ENCODE measurements around the gene DMPK. TPM values are rescaled to one million over a fixed set of nuclear protein-coding genes. Genes with fewer than 3 reads are reported as not detected.

The DMPK gene
- polyA plus RNA-seq, 4 donors, result 12.7 to 42.2 (median 21.6) TPM

DNA sequence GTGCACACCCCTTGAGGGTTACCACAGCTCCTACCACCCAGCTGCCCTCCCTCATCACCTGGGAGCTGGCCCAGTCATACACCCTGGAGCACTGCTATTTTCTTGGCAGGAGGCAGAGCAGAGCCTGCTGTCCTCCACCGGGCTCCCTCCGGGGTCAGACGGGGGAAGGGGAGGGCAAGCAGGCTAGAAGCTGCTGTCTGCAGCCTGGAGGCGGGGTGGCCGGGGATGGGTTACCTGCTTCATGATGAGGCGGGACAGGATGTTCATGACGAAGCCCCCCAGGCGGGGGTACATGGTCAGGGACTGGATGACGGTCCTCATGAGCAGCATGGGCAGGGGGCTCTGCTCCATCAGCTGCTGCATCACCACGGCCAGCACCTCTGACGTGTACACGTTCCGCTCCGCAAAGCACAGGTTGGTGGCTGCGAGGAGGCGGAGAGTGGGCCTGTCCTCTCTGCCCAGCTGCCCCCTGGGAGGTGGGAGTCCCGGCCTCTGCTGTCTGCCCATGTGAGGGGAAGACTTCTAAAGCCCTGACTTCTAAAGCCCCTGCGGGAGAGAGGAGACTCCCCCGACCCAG lies 35.5 kb upstream of the DMPK start:
- Histone ChIP-seq H3K4me3 (ENCODE audit: low read depth in 1 of 3, low read length in 3 of 3) (no peak overlapping the region), H3K27me3 (ENCODE audit: control insufficient read depth in 3 of 3, insufficient read depth in 3 of 3, low read length in 3 of 3) (no peaks in the 10 kb centered on the region), H3K36me3 (ENCODE audit: control insufficient read depth in 3 of 3, insufficient read depth in 2 of 3, low read depth in 1 of 3, low read length in 3 of 3) (peaks cover 2 to 83% (median 5%) of the 10 kb centered on the region in 3 donors), H3K27ac (ENCODE audit: low read depth in 1 of 3, low read length in 2 of 3) (no peak overlapping the region), H3K9me3 (ENCODE audit: control insufficient read depth in 2 of 2, insufficient read depth in 1 of 2, low read depth in 1 of 2, low read length in 1 of 2) (no peaks in the 10 kb centered on the region), H3K4me1 (ENCODE audit: control insufficient read depth in 3 of 3, insufficient read depth in 2 of 3, low read depth in 1 of 3, low read length in 2 of 3) (peaks cover 0 to 3% (median 0%) of the 10 kb centered on the region in 3 donors)
- WGBS, 3 donors, result 80 to 86% (median 80%) methylated on average over 18 to 19 of the region's 19 CpGs
- no peak for DNase-seq
- no peak for FAIRE-seq

DNA sequence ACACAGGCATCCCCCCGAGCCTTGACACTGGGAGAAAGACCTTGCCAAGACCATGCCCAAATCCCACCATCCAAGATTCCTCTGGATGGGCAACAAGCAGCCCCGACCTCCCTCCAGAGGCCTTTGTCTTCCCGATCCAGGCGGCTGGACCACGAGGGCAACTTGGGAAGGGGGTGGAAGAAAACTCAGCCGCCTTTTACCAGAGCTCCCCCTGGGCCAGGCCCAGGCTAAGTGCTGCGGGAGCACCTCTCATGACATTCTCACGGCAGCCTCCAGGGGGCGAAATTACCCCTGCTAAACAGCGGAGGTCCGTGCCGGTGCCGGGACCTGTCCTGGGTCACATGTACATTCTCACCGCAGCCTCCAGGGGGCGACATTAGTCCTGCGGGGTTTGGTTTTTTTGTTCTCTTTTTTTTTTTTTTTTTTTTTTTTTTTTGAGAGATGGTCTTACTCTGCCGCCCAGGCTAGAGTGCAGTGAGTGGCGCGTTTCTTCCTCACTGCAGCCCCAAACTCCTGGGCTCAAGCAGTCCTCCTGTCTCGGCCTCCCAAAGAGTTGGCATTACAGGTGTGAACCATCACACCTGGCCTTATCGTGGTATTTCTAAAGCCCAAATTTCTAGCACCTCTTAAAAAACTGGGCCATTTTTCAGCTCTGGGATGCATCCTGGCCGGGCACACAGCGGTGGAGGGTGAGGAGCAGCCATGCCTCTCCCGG lies 34.9 kb upstream of the DMPK start:
- FAIRE-seq, result no peak
- Histone ChIP-seq H3K9me3 (ENCODE audit: control insufficient read depth in 2 of 2, insufficient read depth in 1 of 2, low read depth in 1 of 2, low read length in 1 of 2) (no peaks in the 10 kb centered on the region), H3K4me1 (ENCODE audit: control insufficient read depth in 3 of 3, insufficient read depth in 2 of 3, low read depth in 1 of 3, low read length in 2 of 3) (peaks cover 0 to 3% (median 0%) of the 10 kb centered on the region in 3 donors), H3K27me3 (ENCODE audit: control insufficient read depth in 3 of 3, insufficient read depth in 3 of 3, low read length in 3 of 3) (no peaks in the 10 kb centered on the region), H3K27ac (ENCODE audit: low read depth in 1 of 3, low read length in 2 of 3) (no peak overlapping the region), H3K36me3 (ENCODE audit: control insufficient read depth in 3 of 3, insufficient read depth in 2 of 3, low read depth in 1 of 3, low read length in 3 of 3) (peaks cover 2 to 77% (median 3%) of the 10 kb centered on the region in 3 donors), H3K4me3 (ENCODE audit: low read depth in 1 of 3, low read length in 3 of 3) (no peak overlapping the region)
- WGBS, 3 donors, result 14 to 21% (median 16%) methylated on average over 24 of the region's 24 CpGs
- DNase-seq, result peak; percentile 89 to 95

DNA sequence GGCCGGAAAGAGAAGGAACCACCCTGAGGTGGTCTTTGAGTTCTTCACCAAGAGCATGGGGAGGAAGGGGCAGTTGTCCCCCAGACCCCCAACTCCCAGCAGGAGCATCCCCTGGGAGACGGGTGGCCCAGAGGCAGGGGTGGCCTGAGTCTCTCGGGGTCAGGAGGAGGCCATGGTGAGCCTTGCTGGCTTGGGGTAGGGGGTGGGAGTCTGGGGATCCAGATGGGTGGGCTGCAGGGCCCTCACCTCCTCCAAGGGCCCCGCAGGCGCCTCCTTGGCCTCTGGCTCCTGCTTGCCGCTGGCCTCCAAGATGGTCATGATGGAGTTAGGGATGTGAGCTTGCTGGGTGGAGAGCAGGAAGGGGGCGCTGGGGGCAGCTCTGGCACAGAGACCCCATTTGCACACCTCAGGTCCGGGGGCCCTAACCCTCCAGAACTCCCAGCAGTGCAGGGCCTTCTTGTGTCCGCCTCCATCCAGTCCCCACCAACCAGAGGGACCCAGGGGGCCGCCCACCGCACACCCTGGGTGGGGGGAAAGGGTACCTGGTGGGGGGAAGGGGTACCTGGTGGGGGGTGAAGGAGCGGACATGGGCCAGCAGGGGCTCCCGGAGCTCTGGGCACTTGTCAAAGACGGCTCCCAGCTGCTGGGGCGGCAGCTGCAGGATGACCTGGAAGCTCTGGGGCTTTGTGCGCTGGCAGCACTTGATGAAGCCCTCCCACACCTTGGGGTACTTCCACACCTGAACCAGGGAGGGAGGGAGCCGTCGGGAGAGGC lies 34.1 kb upstream of the DMPK start:
- WGBS, 3 donors, result 73 to 87% (median 85%) methylated on average over 12 to 18 of the region's 18 CpGs
- FAIRE-seq (no peak), DNase-seq (no peak)
- H3K36me3 ChIP-seq (ENCODE audit: control insufficient read depth in 3 of 3, insufficient read depth in 2 of 3, low read depth in 1 of 3, low read length in 3 of 3), result peaks cover 2 to 71% (median 3%) of the 10 kb centered on the region in 3 donors
- H3K4me1 ChIP-seq (ENCODE audit: control insufficient read depth in 3 of 3, insufficient read depth in 2 of 3, low read depth in 1 of 3, low read length in 2 of 3), result peaks cover 0 to 3% (median 0%) of the 10 kb centered on the region in 3 donors
- H3K27ac ChIP-seq (ENCODE audit: low read depth in 1 of 3, low read length in 2 of 3), result no peak overlapping the region
- no peaks in the 10 kb centered on the region for H3K27me3 ChIP-seq (ENCODE audit: control insufficient read depth in 3 of 3, insufficient read depth in 3 of 3, low read length in 3 of 3)
- peak overlapping the region in 1 of 3 donors; percentile 48 for H3K4me3 ChIP-seq (ENCODE audit: low read depth in 1 of 3, low read length in 3 of 3)
- H3K9me3 ChIP-seq (ENCODE audit: control insufficient read depth in 2 of 2, insufficient read depth in 1 of 2, low read depth in 1 of 2, low read length in 1 of 2), result no peaks in the 10 kb centered on the region

DNA sequence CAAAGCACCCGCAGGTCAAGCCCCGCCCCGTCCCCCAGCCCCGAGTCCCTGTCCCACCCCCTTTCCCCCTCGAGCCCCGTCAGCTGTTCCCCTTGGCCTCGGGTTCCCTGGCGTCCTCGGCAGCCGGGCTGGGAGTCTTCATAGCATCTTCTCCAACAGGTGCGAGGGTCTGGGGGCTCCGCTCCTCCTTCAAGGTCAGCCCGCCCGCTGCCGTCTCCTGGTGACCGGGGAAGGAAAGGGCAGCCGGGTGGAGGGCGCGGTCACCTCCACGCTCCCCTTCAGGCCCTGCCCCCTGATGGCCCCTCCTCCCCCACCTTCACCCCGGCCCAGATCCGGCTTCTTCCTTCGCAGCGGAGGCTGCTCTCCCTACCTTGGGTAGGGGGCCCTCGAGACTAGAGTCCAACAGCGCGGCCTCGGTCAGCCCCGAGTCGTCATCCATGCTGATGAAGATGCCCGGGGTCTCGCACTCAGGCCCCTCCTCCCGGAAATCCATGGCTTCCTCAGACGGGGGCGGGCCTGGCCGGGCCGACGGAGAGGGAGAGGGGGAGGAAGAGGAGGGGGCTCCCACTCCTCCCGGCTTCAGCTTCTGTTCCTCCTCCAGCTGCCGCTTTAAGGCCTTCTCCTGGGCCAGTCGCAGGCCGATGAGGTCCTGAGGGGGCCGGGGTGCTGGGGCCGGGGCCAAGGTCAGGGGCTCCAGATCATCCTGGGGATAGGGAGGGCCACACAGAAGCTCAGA lies 33.4 kb upstream of the DMPK start:
- Histone ChIP-seq H3K27me3 (ENCODE audit: control insufficient read depth in 3 of 3, insufficient read depth in 3 of 3, low read length in 3 of 3) (no peaks in the 10 kb centered on the region), H3K36me3 (ENCODE audit: control insufficient read depth in 3 of 3, insufficient read depth in 2 of 3, low read depth in 1 of 3, low read length in 3 of 3) (peaks cover 0 to 63% (median 2%) of the 10 kb centered on the region in 3 donors), H3K4me1 (ENCODE audit: control insufficient read depth in 3 of 3, insufficient read depth in 2 of 3, low read depth in 1 of 3, low read length in 2 of 3) (peaks cover 0 to 3% (median 0%) of the 10 kb centered on the region in 3 donors), H3K9me3 (ENCODE audit: control insufficient read depth in 2 of 2, insufficient read depth in 1 of 2, low read depth in 1 of 2, low read length in 1 of 2) (no peaks in the 10 kb centered on the region), H3K27ac (ENCODE audit: low read depth in 1 of 3, low read length in 2 of 3) (peak overlapping the region in 1 of 3 donors; percentile 28), H3K4me3 (ENCODE audit: low read depth in 1 of 3, low read length in 3 of 3) (peak overlapping the region in 1 of 3 donors; percentile 48)
- FAIRE-seq (no peak), DNase-seq (peak in 1 of 2 donors; percentile 40)
- 32 to 66% (median 60%) methylated on average over 26 to 44 of the region's 44 CpGs for WGBS, 3 donors

DNA sequence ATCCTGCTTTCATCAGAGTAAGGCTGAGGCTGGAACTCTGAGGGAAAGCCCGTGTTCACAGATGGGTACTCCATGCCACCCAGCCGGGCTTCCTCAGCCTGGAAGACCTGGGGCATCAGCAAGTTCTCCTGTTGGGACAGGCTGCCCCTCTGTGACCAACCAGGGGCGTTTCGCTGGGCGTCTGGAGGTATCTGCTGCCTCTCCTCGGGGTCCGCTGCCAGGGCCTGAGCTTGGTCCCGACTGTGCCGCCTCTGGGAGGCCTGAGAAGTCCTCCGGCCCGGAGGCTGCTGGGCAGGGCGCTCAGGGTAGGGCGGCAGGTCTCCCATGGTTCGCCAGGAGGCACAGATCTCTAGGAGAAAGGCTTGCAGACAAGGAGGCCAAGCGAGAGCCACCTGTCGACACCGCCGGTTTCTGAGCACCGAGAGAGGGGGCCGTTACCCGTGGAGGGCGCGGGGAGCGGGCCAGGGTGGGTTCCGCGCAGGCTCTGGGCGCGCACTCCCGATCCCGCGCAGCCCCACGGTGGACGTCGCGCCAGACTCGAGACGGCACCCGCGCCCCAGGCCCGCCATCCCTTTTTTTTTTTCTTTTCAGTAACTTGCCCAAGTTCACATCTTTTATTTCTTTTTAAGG lies 32.7 kb upstream of the DMPK start, which contains the start of gene RSPH6A:
TSS of gene RSPH6A (minus strand) at position 458 of the 630 bp plus-strand sequence. CDS start at position 326, 132 bp downstream.
- DNase-seq (no peak), FAIRE-seq (no peak)
- WGBS, 3 donors, result 44 to 83% (median 78%) methylated on average over 19 to 40 of the region's 40 CpGs
- Histone ChIP-seq H3K27me3 (ENCODE audit: control insufficient read depth in 3 of 3, insufficient read depth in 3 of 3, low read length in 3 of 3) (no peaks in the 10 kb centered on the region), H3K9me3 (ENCODE audit: control insufficient read depth in 2 of 2, insufficient read depth in 1 of 2, low read depth in 1 of 2, low read length in 1 of 2) (no peaks in the 10 kb centered on the region), H3K36me3 (ENCODE audit: control insufficient read depth in 3 of 3, insufficient read depth in 2 of 3, low read depth in 1 of 3, low read length in 3 of 3) (peaks cover 0 to 56% (median 2%) of the 10 kb centered on the region in 3 donors), H3K4me3 (ENCODE audit: low read depth in 1 of 3, low read length in 3 of 3) (peak within 1 kb of the TSS in 1 of 3 donors; percentile 48), H3K27ac (ENCODE audit: low read depth in 1 of 3, low read length in 2 of 3) (peak within 1 kb of the TSS in 1 of 3 donors; percentile 28), H3K4me1 (ENCODE audit: control insufficient read depth in 3 of 3, insufficient read depth in 2 of 3, low read depth in 1 of 3, low read length in 2 of 3) (peaks cover 0 to 3% (median 0%) of the 10 kb centered on the region in 3 donors)

DNA sequence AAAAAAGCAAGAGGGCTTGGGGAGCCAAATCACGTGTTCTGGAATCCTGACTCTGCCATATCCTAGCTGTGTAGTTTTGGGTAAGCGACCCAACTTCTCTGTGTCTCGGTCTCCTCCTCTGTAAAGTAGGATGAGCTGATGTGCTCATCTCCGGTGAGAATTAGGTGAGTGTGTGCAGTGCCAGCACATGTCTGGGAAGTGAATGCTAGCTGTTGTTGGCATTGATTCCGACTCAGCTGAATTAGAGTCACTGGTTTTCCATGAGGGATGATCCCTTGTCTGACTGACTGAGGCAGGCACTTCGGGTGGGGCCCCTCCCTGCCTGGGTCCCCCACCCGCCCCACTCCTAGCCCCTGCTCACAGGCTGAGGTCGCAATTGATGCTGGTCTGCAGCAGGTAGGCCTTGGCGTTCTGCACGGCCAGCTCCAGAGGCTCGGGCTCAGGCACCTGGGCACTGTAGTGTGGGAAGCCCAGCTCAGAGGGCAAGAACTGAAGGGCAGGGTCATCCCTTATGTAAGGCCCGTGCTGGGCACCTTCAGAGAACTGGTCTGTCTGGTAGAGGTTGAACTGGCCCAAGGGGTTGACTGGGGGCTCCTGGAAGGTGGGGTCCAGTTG lies 32.0 kb upstream of the DMPK start:
- H3K36me3 ChIP-seq (ENCODE audit: control insufficient read depth in 3 of 3, insufficient read depth in 2 of 3, low read depth in 1 of 3, low read length in 3 of 3), result peaks cover 0 to 49% (median 2%) of the 10 kb centered on the region in 3 donors
- peaks cover 0 to 8% (median 4%) of the 10 kb centered on the region in 3 donors for H3K4me1 ChIP-seq (ENCODE audit: control insufficient read depth in 3 of 3, insufficient read depth in 2 of 3, low read depth in 1 of 3, low read length in 2 of 3)
- no peak overlapping the region for H3K4me3 ChIP-seq (ENCODE audit: low read depth in 1 of 3, low read length in 3 of 3)
- FAIRE-seq (no peak), DNase-seq (no peak)
- H3K27me3 ChIP-seq (ENCODE audit: control insufficient read depth in 3 of 3, insufficient read depth in 3 of 3, low read length in 3 of 3), result no peaks in the 10 kb centered on the region
- no peaks in the 10 kb centered on the region for H3K9me3 ChIP-seq (ENCODE audit: control insufficient read depth in 2 of 2, insufficient read depth in 1 of 2, low read depth in 1 of 2, low read length in 1 of 2)
- 83 to 86% (median 84%) methylated on average over 12 of the region's 12 CpGs for WGBS, 3 donors
- no peak overlapping the region for H3K27ac ChIP-seq (ENCODE audit: low read depth in 1 of 3, low read length in 2 of 3)

DNA sequence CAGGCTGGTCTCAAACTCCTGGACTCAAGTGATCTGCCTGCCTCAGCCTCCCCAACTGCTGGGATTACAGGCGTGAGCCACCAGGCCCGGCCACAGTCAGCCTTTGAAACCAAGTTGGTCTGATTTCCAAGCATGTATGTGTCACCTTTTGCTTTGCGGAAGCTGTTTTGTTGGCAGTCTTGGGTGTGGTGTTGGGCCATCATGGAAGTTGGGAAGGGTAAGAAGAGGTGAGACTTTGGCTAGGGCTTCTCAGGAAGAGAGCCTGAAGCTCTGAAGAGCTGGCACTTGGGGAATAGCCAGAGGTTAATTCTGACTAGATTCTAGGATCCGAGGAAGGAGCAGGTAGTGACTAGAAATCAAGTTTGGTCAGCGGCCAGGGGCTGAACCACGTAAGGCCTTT lies 30.0 kb upstream of the DMPK start:
- Histone ChIP-seq H3K9me3 (ENCODE audit: control insufficient read depth in 2 of 2, insufficient read depth in 1 of 2, low read depth in 1 of 2, low read length in 1 of 2) (no peaks in the 10 kb centered on the region), H3K4me1 (ENCODE audit: control insufficient read depth in 3 of 3, insufficient read depth in 2 of 3, low read depth in 1 of 3, low read length in 2 of 3) (peaks cover 0 to 8% (median 4%) of the 10 kb centered on the region in 3 donors), H3K27me3 (ENCODE audit: control insufficient read depth in 3 of 3, insufficient read depth in 3 of 3, low read length in 3 of 3) (no peaks in the 10 kb centered on the region), H3K27ac (ENCODE audit: low read depth in 1 of 3, low read length in 2 of 3) (no peak overlapping the region), H3K4me3 (ENCODE audit: low read depth in 1 of 3, low read length in 3 of 3) (no peak overlapping the region), H3K36me3 (ENCODE audit: control insufficient read depth in 3 of 3, insufficient read depth in 2 of 3, low read depth in 1 of 3, low read length in 3 of 3) (peaks cover 0 to 30% (median 2%) of the 10 kb centered on the region in 3 donors)
- FAIRE-seq (no peak), DNase-seq (no peak)
- WGBS, 3 donors, result 83 to 92% (median 87%) methylated on average over 6 of the region's 6 CpGs

Data from small intestine (tissue), 7 donors.